H9 (cell line): ENCODE results near the gene SERPINB5. TPM values are rescaled to one million over a fixed set of nuclear protein-coding genes. Genes with fewer than 3 reads are reported as not detected.

ENCODE experiments used
- DNase-seq: peaks from one replicate; pipeline ENCODE4 v3.0.0-alpha.2; 2017
- H2AFZ ChIP-seq: one replicate; pipeline ENCODE4 v1.6.1; 2013; ENCODE audit warnings: mild to moderate bottlenecking, low read length, control low read depth, moderate library complexity
- H2AK5ac ChIP-seq: 2 replicates; pipeline ENCODE4 v1.6.1; 2013; ENCODE audit warnings: low read length, control low read depth, mixed read lengths; ENCODE audit not compliant: insufficient read length
- H2BK120ac ChIP-seq: one replicate; pipeline ENCODE4 v1.6.1; 2013; ENCODE audit warnings: low read depth, mild to moderate bottlenecking, low read length, control low read depth, inconsistent platforms; ENCODE audit not compliant: poor library complexity, severe bottlenecking
- H2BK12ac ChIP-seq: 2 replicates; pipeline ENCODE4 v1.6.1; 2013; ENCODE audit warnings: low read length, control low read depth, mixed read lengths, low read depth; ENCODE audit not compliant: insufficient read length
- H2BK15ac ChIP-seq: 2 replicates; pipeline ENCODE4 v1.6.1; 2013; ENCODE audit warnings: low read depth, low read length, control low read depth
- H2BK20ac ChIP-seq: one replicate; pipeline ENCODE4 v1.6.1; 2013; ENCODE audit warnings: low read depth, mild to moderate bottlenecking, low read length, control low read depth, inconsistent platforms; ENCODE audit not compliant: poor library complexity, severe bottlenecking
- H2BK5ac ChIP-seq: 2 replicates; pipeline ENCODE4 v1.6.1; 2013; ENCODE audit warnings: low read length, control low read depth, mixed read lengths; ENCODE audit not compliant: insufficient read length
- H3K14ac ChIP-seq: 2 replicates; pipeline ENCODE4 v1.6.1; 2013; ENCODE audit warnings: low read length, control low read depth; ENCODE audit not compliant: insufficient read depth
- H3K18ac ChIP-seq: 2 replicates; pipeline ENCODE4 v1.6.1; 2013; ENCODE audit warnings: low read depth, mild to moderate bottlenecking, mixed read lengths, low read length, control low read depth; ENCODE audit not compliant: insufficient read length
- H3K23ac ChIP-seq: 2 replicates; pipeline ENCODE4 v1.6.1; 2013; ENCODE audit warnings: low read length, control low read depth, mixed read lengths, low read depth; ENCODE audit not compliant: insufficient read length
- H3K23me2 ChIP-seq: 2 replicates; pipeline ENCODE4 v1.6.1; 2013; ENCODE audit warnings: low read depth, mild to moderate bottlenecking, mixed read lengths, low read length, control low read depth; ENCODE audit not compliant: insufficient read length, poor library complexity, severe bottlenecking
- H3K27ac ChIP-seq: 2 replicates; pipeline ENCODE4 v1.5.1; 2013; ENCODE audit warnings: low read length, control low read depth, mixed read lengths, low read depth; ENCODE audit not compliant: insufficient read length
- H3K27me3 ChIP-seq: 2 replicates; pipeline ENCODE4 v1.6.1; 2013; ENCODE audit warnings: low read length, control low read depth, inconsistent platforms; ENCODE audit not compliant: insufficient read depth
- H3K4ac ChIP-seq: 2 replicates; pipeline ENCODE4 v1.6.1; 2013; ENCODE audit warnings: low read depth, mild to moderate bottlenecking, control low read depth, inconsistent platforms, low read length, moderate library complexity
- H3K4me1 ChIP-seq: 2 replicates; pipeline ENCODE4 v1.6.1; 2013; ENCODE audit warnings: low read length, control low read depth, inconsistent platforms; ENCODE audit not compliant: insufficient read depth
- H3K4me2 ChIP-seq: 2 replicates; pipeline ENCODE4 v1.6.1; 2013; ENCODE audit warnings: low read length, control low read depth, mixed read lengths; ENCODE audit not compliant: insufficient read length, insufficient read depth
- H3K56ac ChIP-seq: 2 replicates; pipeline ENCODE4 v1.6.1; 2013; ENCODE audit warnings: low read depth, mild to moderate bottlenecking, mixed read lengths, low read length, control low read depth; ENCODE audit not compliant: insufficient read length
- H3K79me1 ChIP-seq: 2 replicates; pipeline ENCODE4 v1.6.1; 2013; ENCODE audit warnings: low read depth, mild to moderate bottlenecking, moderate library complexity, low read length, control low read depth, inconsistent platforms; ENCODE audit not compliant: insufficient read depth, poor library complexity, severe bottlenecking
- H3K79me2 ChIP-seq: 2 replicates; pipeline ENCODE4 v1.6.1; 2013; ENCODE audit warnings: low read length, control low read depth, inconsistent platforms; ENCODE audit not compliant: insufficient read depth
- H3K9ac ChIP-seq: 2 replicates; pipeline ENCODE4 v1.6.1; 2013; ENCODE audit warnings: low read length, control low read depth, mixed read lengths; ENCODE audit not compliant: insufficient read length; ENCODE audit errors: extremely low read depth
- H3K9me3 ChIP-seq: one replicate; pipeline ENCODE4 v1.6.1; 2013; ENCODE audit warnings: low read depth, low read length, inconsistent platforms; ENCODE audit not compliant: control insufficient read depth
- H3T11ph ChIP-seq: one replicate; pipeline ENCODE4 v1.6.1; 2013; ENCODE audit warnings: mild to moderate bottlenecking, low read length, control low read depth, inconsistent platforms
- H4K20me1 ChIP-seq: one replicate; pipeline ENCODE4 v1.6.1; 2013; ENCODE audit not compliant: control insufficient read depth, insufficient read length, insufficient read depth
- H4K5ac ChIP-seq: 2 replicates; pipeline ENCODE4 v1.6.1; 2013; ENCODE audit warnings: low read depth, mild to moderate bottlenecking, mixed read lengths, low read length, control low read depth; ENCODE audit not compliant: insufficient read length
- H4K8ac ChIP-seq: replicated peaks from 2 replicates; pipeline ENCODE4 v1.6.1; 2013; ENCODE audit warnings: low read length, control low read depth, mixed read lengths, low read depth; ENCODE audit not compliant: insufficient read length
- H4K91ac ChIP-seq: 2 replicates; pipeline ENCODE4 v1.6.1; 2013; ENCODE audit warnings: low read depth, mild to moderate bottlenecking, moderate library complexity, mixed read lengths, low read length, control low read depth; ENCODE audit not compliant: insufficient read length
- H3K27ac Mint-ChIP-seq, 3 experiments: 2 replicates in 2 of 3; 3 replicates in 1 of 3; pipeline ENCODE4 v1.8.0; 2020 to 2021; ENCODE audit warnings: mixed read lengths in 3 of 3, mild to moderate bottlenecking in 1 of 3, moderate library complexity in 1 of 3
- H3K27me3 Mint-ChIP-seq: 2 replicates; pipeline ENCODE4 v1.8.0; 2021; ENCODE audit warnings: low read depth, mild to moderate bottlenecking, moderate library complexity, mixed read lengths
- H3K36me3 Mint-ChIP-seq, 3 experiments: 2 replicates in 2 of 3; 3 replicates in 1 of 3; pipeline ENCODE4 v1.8.0; 2020 to 2021; ENCODE audit warnings: low read depth in 3 of 3, mixed read lengths in 3 of 3; ENCODE audit not compliant: insufficient read depth in 1 of 3
- H3K4me1 Mint-ChIP-seq, 2 experiments: 2 replicates each; pipeline ENCODE4 v1.8.0; 2020; ENCODE audit warnings: mixed read lengths in 2 of 2
- H3K4me3 Mint-ChIP-seq, 2 experiments: 2 replicates in 1 of 2; 3 replicates in 1 of 2; pipeline ENCODE4 v1.8.0; 2020 to 2021; ENCODE audit warnings: mild to moderate bottlenecking in 2 of 2, mixed read lengths in 2 of 2, moderate library complexity in 1 of 2
- H3K9me3 Mint-ChIP-seq, 2 experiments: 2 replicates in 1 of 2; 3 replicates in 1 of 2; pipeline ENCODE4 v1.8.0; 2020; ENCODE audit warnings: mild to moderate bottlenecking in 2 of 2, mixed read lengths in 2 of 2, moderate library complexity in 1 of 2
- WGBS: extraction: QIAGEN DNeasy Blood & Tissue Kit; methylation state at CpG from one replicate; pipeline ENCODE4 v1.1.7; 2013; ENCODE audit warnings: missing lambda C conversion rate, low lambda C conversion rate, mixed read lengths; ENCODE audit not compliant: insufficient read length; ENCODE audit errors: extremely low coverage; 5-methylcytosine and 5-hydroxymethylcytosine counted together
- total RNA-seq: library from RNA; stranded (reverse); gene quantifications from 2 replicates; pipeline ENCODE4 v1.2.1, GENCODE V29; 2021
- TF ChIP-seq, protein P1 (sequence below): fragments of 200-600 bp; sonication (generic); conservative IDR thresholded peaks from 3 replicates; pipeline ENCODE4 v1.8.0; 2021; ENCODE audit warnings: antibody characterized with exemption, mild to moderate bottlenecking

The SERPINB5 gene
- total RNA-seq, 1 experiment from 2014 or later, result not detected

- Mint-ChIP-seq H3K4me1 (peaks cover 0 to 11% of the 10 kb centered on the region in 2 experiments; a peak in 2 of 4 replicates), H3K4me3 (no peak overlapping the region), H3K27ac (no peak overlapping the region), H3K9me3 (no peaks in the 10 kb centered on the region), H3K27me3 (no peaks in the 10 kb centered on the region), H3K36me3 (no peaks in the 10 kb centered on the region)
- Histone ChIP-seq H2BK120ac (no peak overlapping the region), H4K20me1 (no peaks in the 10 kb centered on the region), H3K23ac (no peak overlapping the region), H2BK20ac (no peak overlapping the region), H3K23me2 (no peaks in the 10 kb centered on the region), H3K18ac (no peak overlapping the region), H3K27me3 (no peaks in the 10 kb centered on the region), H2AFZ (no peak overlapping the region), H3K27ac (no peak overlapping the region), H3K9me3 (no peaks in the 10 kb centered on the region), H4K91ac (no peak overlapping the region), H4K5ac (no peak overlapping the region), H3K14ac (no peak overlapping the region), H3T11ph (no peak overlapping the region), H3K4me1 (no peaks in the 10 kb centered on the region), H3K56ac (no peak overlapping the region), H3K79me1 (no peaks in the 10 kb centered on the region), H2BK5ac (no peak overlapping the region), H3K79me2 (no peaks in the 10 kb centered on the region), H2BK12ac (no peak overlapping the region), H3K9ac (no peak overlapping the region), H3K4ac (no peak overlapping the region), H3K4me2 (no peak overlapping the region), H2BK15ac (no peak overlapping the region), H4K8ac (no peak overlapping the region), H2AK5ac (no peak overlapping the region)
- no peak for DNase-seq
- no CpG with 5 or more reads among the region's 7 CpGs for WGBS
- TF ChIP-seq, protein P1, sequence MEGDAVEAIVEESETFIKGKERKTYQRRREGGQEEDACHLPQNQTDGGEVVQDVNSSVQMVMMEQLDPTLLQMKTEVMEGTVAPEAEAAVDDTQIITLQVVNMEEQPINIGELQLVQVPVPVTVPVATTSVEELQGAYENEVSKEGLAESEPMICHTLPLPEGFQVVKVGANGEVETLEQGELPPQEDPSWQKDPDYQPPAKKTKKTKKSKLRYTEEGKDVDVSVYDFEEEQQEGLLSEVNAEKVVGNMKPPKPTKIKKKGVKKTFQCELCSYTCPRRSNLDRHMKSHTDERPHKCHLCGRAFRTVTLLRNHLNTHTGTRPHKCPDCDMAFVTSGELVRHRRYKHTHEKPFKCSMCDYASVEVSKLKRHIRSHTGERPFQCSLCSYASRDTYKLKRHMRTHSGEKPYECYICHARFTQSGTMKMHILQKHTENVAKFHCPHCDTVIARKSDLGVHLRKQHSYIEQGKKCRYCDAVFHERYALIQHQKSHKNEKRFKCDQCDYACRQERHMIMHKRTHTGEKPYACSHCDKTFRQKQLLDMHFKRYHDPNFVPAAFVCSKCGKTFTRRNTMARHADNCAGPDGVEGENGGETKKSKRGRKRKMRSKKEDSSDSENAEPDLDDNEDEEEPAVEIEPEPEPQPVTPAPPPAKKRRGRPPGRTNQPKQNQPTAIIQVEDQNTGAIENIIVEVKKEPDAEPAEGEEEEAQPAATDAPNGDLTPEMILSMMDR, result no peak
Observed at GRCh38 chr18:63477200-63477599, 442 bp downstream of the SERPINB5 start.
